ENCODE results near the gene VAV1.

DNA sequence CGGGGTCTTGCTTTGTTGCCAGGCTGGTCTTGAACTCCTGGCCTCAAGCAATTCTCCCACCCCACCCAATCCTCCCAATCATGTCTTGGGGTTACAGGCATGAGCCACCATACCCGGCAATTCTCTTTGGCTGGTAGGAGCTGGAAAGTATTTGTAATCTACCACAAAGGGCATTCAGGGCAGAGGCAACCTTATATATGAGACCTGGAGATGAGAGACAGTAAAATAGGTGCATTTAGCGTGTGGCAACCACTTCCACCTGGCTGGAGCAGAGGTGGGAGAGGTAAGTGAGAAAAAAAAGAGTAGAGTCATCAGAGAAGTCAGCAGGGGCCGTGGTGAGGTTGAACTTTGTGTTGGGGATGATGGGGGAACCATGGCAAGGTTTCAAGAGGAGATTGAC lies 36.8 kb downstream of the VAV1 start:
- TF ChIP-seq CTCF (IDR thresholded peaks at IDR 0.05) (no peak), POLR2A (IDR thresholded peaks at IDR 0.05) (no peak), EP300 (IDR thresholded peaks at IDR 0.05) (no peak)

Data from tibial nerve (tissue), 4 donors.